HG02885 (cell line): Measurements from ENCODE around the gene BABAM1.

Experiments
- ATAC-seq: cut with Tn5 transposase; IDR thresholded peaks from one replicate; pipeline ENCODE4 v1.9.1; 2021; ENCODE audit warnings: mild to moderate bottlenecking; ENCODE audit not compliant: unreplicated experiment, poor library complexity

The BABAM1 gene

GRCh38 chr19:17266975-17267788 lies at the start of gene BABAM1:
TSS of gene BABAM1 (plus strand) at chr19:17267443. CDS start at chr19:17268807, 1,364 bp downstream.
- ATAC-seq, result peak; percentile 93

- no peak for ATAC-seq
Observed at GRCh38 chr19:17219286-17219685, 48.0 kb upstream of the BABAM1 start.

- ATAC-seq, result no peak
Observed at GRCh38 chr19:17220207-17220758, 47.0 kb upstream of the BABAM1 start.

GRCh38 chr19:17225053-17225452 lies 42.2 kb upstream of the BABAM1 start:
- ATAC-seq, result no peak

- peak; percentile 92 for ATAC-seq
Observed at GRCh38 chr19:17226002-17226933, 41.0 kb upstream of the BABAM1 start, which contains the start of gene OCEL1. TSS of gene OCEL1 (plus strand) at chr19:17226226. CDS start at chr19:17226248, 22 bp downstream.

- ATAC-seq, result no peak
Observed at GRCh38 chr19:17227798-17228367, 39.4 kb upstream of the BABAM1 start.

- ATAC-seq, result no peak
Observed at GRCh38 chr19:17229890-17230289, 37.4 kb upstream of the BABAM1 start.

- ATAC-seq, result no peak
Observed at GRCh38 chr19:17232258-17232657, 35.0 kb upstream of the BABAM1 start.

- peak; percentile 46 for ATAC-seq
Observed at GRCh38 chr19:17234911-17235299, 32.3 kb upstream of the BABAM1 start.

- ATAC-seq, result peak; percentile 76
Observed at GRCh38 chr19:17235300-17235970, 31.8 kb upstream of the BABAM1 start.

GRCh38 chr19:17235971-17236777 lies 31.1 kb upstream of the BABAM1 start:
- ATAC-seq, result no peak

- no peak for ATAC-seq
Observed at GRCh38 chr19:17236811-17237543, 30.3 kb upstream of the BABAM1 start.

- ATAC-seq, result no peak
Observed at GRCh38 chr19:17237747-17238706, 29.2 kb upstream of the BABAM1 start.

GRCh38 chr19:17240062-17240752 lies 27.0 kb upstream of the BABAM1 start:
- no peak for ATAC-seq

GRCh38 chr19:17240826-17241399 lies 26.3 kb upstream of the BABAM1 start:
- ATAC-seq, result no peak

GRCh38 chr19:17242431-17243208 lies 24.6 kb upstream of the BABAM1 start:
- no peak for ATAC-seq
